H1 (cell line): ENCODE data around the gene SVIL. TPM values are rescaled to one million over a fixed set of nuclear protein-coding genes. Genes with fewer than 3 reads are reported as not detected.

Experiments
- CTCF ChIA-PET: fragments of 300-600 bp; sonication (Branson Sonifier 250); formaldehyde crosslinking; loops from one replicate; lab custom pipeline; 2021; ENCODE audit not compliant: partially characterized antibody; lab: Charles Lee
- POLR2A ChIA-PET: fragments of 300-600 bp; sonication (Branson Sonifier 250); formaldehyde crosslinking; loops from one replicate; lab custom pipeline; 2021; ENCODE audit warnings: inconsistent platforms; ENCODE audit not compliant: partially characterized antibody; lab: Charles Lee
- DNase-seq, 2 experiments: peaks; one replicate each; pipeline versions ENCODE4 v3.0.0 to v3.0.0-alpha.2; 2010 to 2022; ENCODE audit warnings: low spot score in 2 of 2, low read depth in 1 of 2, mixed read lengths in 1 of 2
- FAIRE-seq: peaks from 2 replicates; lab custom pipeline; 2011; peaks lifted over from hg19 to GRCh38; lab: Jason Lieb, UNC
- H2AFZ ChIP-seq: 2 replicates; pipeline ENCODE4 v1.8.1; 2012; ENCODE audit warnings: low read length, inconsistent platforms
- H2AK5ac ChIP-seq: 2 replicates; pipeline ENCODE4 v1.6.1; 2013; ENCODE audit warnings: low read depth, low read length
- H2BK120ac ChIP-seq: replicated peaks from 2 replicates; pipeline ENCODE3; 2013; ENCODE audit warnings: low read depth, low read length, inconsistent platforms
- H2BK12ac ChIP-seq: 2 replicates; pipeline ENCODE4 v1.6.1; 2013; ENCODE audit warnings: low read depth, low read length
- H2BK15ac ChIP-seq: 2 replicates; pipeline ENCODE4 v1.6.1; 2013; ENCODE audit warnings: low read length
- H2BK20ac ChIP-seq: 2 replicates; pipeline ENCODE4 v1.6.1; 2013; ENCODE audit warnings: low read length
- H2BK5ac ChIP-seq: 2 replicates; pipeline ENCODE4 v1.6.1; 2013; ENCODE audit warnings: low read depth, low read length
- H3K14ac ChIP-seq: 2 replicates; pipeline ENCODE4 v1.6.1; 2013; ENCODE audit warnings: inconsistent platforms; ENCODE audit not compliant: insufficient read length
- H3K18ac ChIP-seq: 2 replicates; pipeline ENCODE4 v1.6.1; 2013; ENCODE audit warnings: low read length; ENCODE audit errors: extremely low read depth
- H3K23ac ChIP-seq: 2 replicates; pipeline ENCODE4 v1.6.1; 2013; ENCODE audit warnings: inconsistent platforms; ENCODE audit not compliant: insufficient read length
- H3K23me2 ChIP-seq: 2 replicates; pipeline ENCODE4 v1.6.1; 2013; ENCODE audit warnings: low read depth, low read length
- H3K27ac ChIP-seq: 2 replicates; pipeline ENCODE4 v1.6.1; 2011; ENCODE audit warnings: low read depth, low read length, inconsistent platforms
- H3K27me3 ChIP-seq, 4 experiments: replicated peaks in 1 of 4; 1 replicate in 1 of 4; 2 replicates in 3 of 4; pipeline versions ENCODE4 v1.6.1 to v1.8.1; 2011 to 2013; ENCODE audit warnings: low read length in 3 of 4, mild to moderate bottlenecking in 3 of 4, inconsistent platforms in 2 of 4, mixed read lengths in 2 of 4, moderate library complexity in 1 of 4; ENCODE audit not compliant: control insufficient read depth in 3 of 4, insufficient read depth in 3 of 4; ENCODE audit errors: extremely low read depth in 1 of 4
- H3K36me3 ChIP-seq, 4 experiments: 2 replicates each; pipeline versions ENCODE4 v1.6.1 to v1.8.1; 2011 to 2013; ENCODE audit warnings: mild to moderate bottlenecking in 4 of 4, low read length in 3 of 4, moderate library complexity in 2 of 4, control low read depth in 1 of 4, inconsistent platforms in 1 of 4; ENCODE audit not compliant: insufficient read depth in 4 of 4, control insufficient read depth in 2 of 4
- H3K4ac ChIP-seq: replicated peaks from 2 replicates; pipeline ENCODE3; 2013; ENCODE audit warnings: low read length, low read depth, mixed read lengths, inconsistent platforms; ENCODE audit not compliant: insufficient read length
- H3K4me1 ChIP-seq, 4 experiments: replicated peaks in 1 of 4; 1 replicate in 1 of 4; 2 replicates in 3 of 4; pipeline versions ENCODE4 v1.6.1 to v1.8.1; 2011 to 2013; ENCODE audit warnings: low read length in 3 of 4, inconsistent platforms in 2 of 4, mixed read lengths in 1 of 4; ENCODE audit not compliant: insufficient read depth in 4 of 4, control insufficient read depth in 3 of 4
- H3K4me2 ChIP-seq, 2 experiments: 2 replicates each; pipeline versions ENCODE4 v1.6.1 to v1.8.1; 2011 to 2013; ENCODE audit warnings: low read depth in 2 of 2, low read length in 2 of 2, control low read depth in 1 of 2, inconsistent platforms in 1 of 2, mild to moderate bottlenecking in 1 of 2; ENCODE audit not compliant: insufficient read depth in 1 of 2
- H3K4me3 ChIP-seq, 4 experiments: fragments of 200-600, 300-600 bp in 1 of 4; sonication (generic), shearing (Covaris generic), sonication (Bioruptor Twin) in 1 of 4; 2 replicates each; pipeline versions ENCODE4 v1.5.1 to v1.8.1; 2011 to 2016; ENCODE audit warnings: low read length in 4 of 4, low read depth in 3 of 4, control low read depth in 2 of 4, inconsistent platforms in 2 of 4, mild to moderate bottlenecking in 2 of 4, mixed read lengths in 1 of 4, moderate library complexity in 1 of 4; ENCODE audit not compliant: insufficient read depth in 2 of 4; ENCODE audit errors: extremely low read depth in 1 of 4
- H3K56ac ChIP-seq: replicated peaks from 2 replicates; pipeline ENCODE3; 2013; ENCODE audit warnings: low read depth, mild to moderate bottlenecking, mixed read lengths, low read length, inconsistent platforms; ENCODE audit not compliant: insufficient read length
- H3K79me1 ChIP-seq: 2 replicates; pipeline ENCODE4 v1.6.1; 2013; ENCODE audit warnings: low read depth, low read length, control low read depth
- H3K79me2 ChIP-seq, 2 experiments: 2 replicates each; pipeline versions ENCODE4 v1.6.1 to v1.8.1; 2012 to 2013; ENCODE audit warnings: low read length in 2 of 2, mild to moderate bottlenecking in 2 of 2, inconsistent platforms in 1 of 2; ENCODE audit not compliant: insufficient read depth in 2 of 2, control insufficient read depth in 1 of 2
- H3K9ac ChIP-seq, 4 experiments: replicated peaks in 1 of 4; 1 replicate in 1 of 4; 2 replicates in 3 of 4; pipeline versions ENCODE4 v1.6.1 to v1.8.1; 2011 to 2013; ENCODE audit warnings: low read depth in 3 of 4, low read length in 3 of 4, control low read depth in 2 of 4, mild to moderate bottlenecking in 2 of 4, moderate library complexity in 2 of 4, inconsistent platforms in 1 of 4; ENCODE audit errors: extremely low read depth in 1 of 4
- H3K9me3 ChIP-seq, 2 experiments: 2 replicates each; pipeline versions ENCODE4 v1.6.1 to v1.8.1; 2012 to 2013; ENCODE audit warnings: mild to moderate bottlenecking in 2 of 2, moderate library complexity in 2 of 2, control low read depth in 1 of 2, inconsistent platforms in 1 of 2, low read depth in 1 of 2, low read length in 1 of 2, mixed read lengths in 1 of 2; ENCODE audit not compliant: insufficient read depth in 2 of 2
- H4K20me1 ChIP-seq, 2 experiments: replicated peaks in 1 of 2; 2 replicates each; pipeline versions ENCODE3 to v1.8.1; 2011 to 2013; ENCODE audit warnings: inconsistent platforms in 2 of 2, low read length in 2 of 2, mild to moderate bottlenecking in 1 of 2; ENCODE audit not compliant: insufficient read depth in 2 of 2, control insufficient read depth in 1 of 2
- H4K5ac ChIP-seq: 2 replicates; pipeline ENCODE4 v1.6.1; 2013; ENCODE audit warnings: low read length, low read depth, mixed read lengths, inconsistent platforms; ENCODE audit not compliant: insufficient read length
- H4K8ac ChIP-seq: 2 replicates; pipeline ENCODE4 v1.8.0; 2013; ENCODE audit warnings: mild to moderate bottlenecking, moderate library complexity, low read length, inconsistent platforms; ENCODE audit not compliant: insufficient read depth; ENCODE audit errors: extremely low read depth
- H4K91ac ChIP-seq: replicated peaks from 2 replicates; pipeline ENCODE3; 2013; ENCODE audit warnings: low read length, mixed read lengths, inconsistent platforms; ENCODE audit not compliant: insufficient read length
- BCL11A ChIP-seq, 2 experiments: IDR thresholded peaks; one replicate each; pipeline ENCODE4 v1.6.1; 2011; ENCODE audit warnings: low read depth in 2 of 2, low read length in 2 of 2, mild to moderate bottlenecking in 2 of 2
- CBX5 ChIP-seq: fragments of 300-800, 300-1000 bp; sonication (generic); IDR thresholded peaks from 2 replicates; pipeline ENCODE4 v1.7.1; 2016; ENCODE audit warnings: antibody characterized with exemption, low read length, low read depth
- CREB1 ChIP-seq: IDR thresholded peaks from 2 replicates; pipeline ENCODE4 v1.6.1; 2012; ENCODE audit warnings: inconsistent platforms
- EP300 ChIP-seq, 2 experiments: IDR thresholded peaks; 1 replicate in 1 of 2; 2 replicates in 1 of 2; pipeline ENCODE4 v1.6.1; 2011 to 2012; ENCODE audit warnings: low read depth in 2 of 2, low read length in 2 of 2, mild to moderate bottlenecking in 2 of 2, borderline replicate concordance in 1 of 2, inconsistent platforms in 1 of 2, moderate library complexity in 1 of 2
- FOSL1 ChIP-seq: IDR thresholded peaks from 2 replicates; pipeline ENCODE4 v1.6.1; 2011; ENCODE audit warnings: mild to moderate bottlenecking, low read depth, low read length, moderate library complexity; ENCODE audit not compliant: insufficient read depth
- HDAC6 ChIP-seq: IDR thresholded peaks from one replicate; pipeline ENCODE4 v1.7.1; 2012; ENCODE audit warnings: low read depth, mild to moderate bottlenecking, inconsistent platforms, low read length, moderate library complexity
- KDM4A ChIP-seq: IDR thresholded peaks from one replicate; pipeline ENCODE4 v1.7.1; 2012; ENCODE audit warnings: low read depth, mild to moderate bottlenecking, moderate library complexity, low read length, inconsistent platforms; ENCODE audit not compliant: severe bottlenecking
- KDM5A ChIP-seq: fragments of 200-600 bp; IDR thresholded peaks from 2 replicates; pipeline ENCODE4 v1.7.1; 2012; ENCODE audit warnings: mild to moderate bottlenecking, low read length, inconsistent platforms, mixed read lengths
- PHF8 ChIP-seq: fragments of 200-600 bp; sonication (generic); conservative IDR thresholded peaks from 2 replicates; pipeline ENCODE4 v1.7.1; 2012; ENCODE audit warnings: low read depth, mild to moderate bottlenecking, inconsistent platforms, low read length, moderate library complexity
- POU5F1 ChIP-seq: IDR thresholded peaks from 2 replicates; pipeline ENCODE4 v1.6.1; 2011; ENCODE audit warnings: low read depth, mild to moderate bottlenecking, low read length, moderate library complexity
- SRF ChIP-seq: IDR thresholded peaks from 2 replicates; pipeline ENCODE4 v1.6.1; 2011; ENCODE audit warnings: mild to moderate bottlenecking, low read depth, low read length, moderate library complexity
- TAF7 ChIP-seq: optimal IDR thresholded peaks from 2 replicates; pipeline ENCODE3; 2011; ENCODE audit warnings: low read depth, mild to moderate bottlenecking, inconsistent platforms, low read length, moderate library complexity, borderline replicate concordance
- TBP ChIP-seq: IDR thresholded peaks from 2 replicates; pipeline ENCODE4 v1.6.1; 2011; ENCODE audit warnings: low read depth, low read length, improper control_type of control experiment
- WGBS, 2 experiments: shearing (Covaris generic) in 1 of 2; methylation state at CpG; one replicate each; pipeline versions ENCODE4 v1.1.6 to v1.1.7; 2013 to 2015; ENCODE audit warnings: low lambda C conversion rate in 2 of 2, mixed read lengths in 2 of 2, inconsistent platforms in 1 of 2, low coverage in 1 of 2, missing lambda C conversion rate in 1 of 2; ENCODE audit not compliant: insufficient replicate concordance in 2 of 2, insufficient coverage in 1 of 2, insufficient read length in 1 of 2; ENCODE audit errors: extremely low coverage in 1 of 2, missing lambda C conversion rate in 1 of 2; 5-methylcytosine and 5-hydroxymethylcytosine counted together
- polyA plus RNA-seq, 7 experiments: library from polyadenylated mRNA; depleted of rRNA in 3 of 7; stranded (reverse) in 5 of 7; unstranded in 2 of 7; fragments of >200 nt in 5 of 7; fragments of 200-250 nt in 2 of 7; gene quantifications; 1 replicate in 5 of 7; 2 replicates in 1 of 7; 4 replicates in 1 of 7; pipeline versions ENCODE4 v1.2.1 to v1.2.3, GENCODE V29; 2011 to 2013; ENCODE audit warnings: missing spikeins in 2 of 7, mixed read lengths in 2 of 7
- total RNA-seq: library from RNA; stranded (reverse); fragmentation: NEBNext Ultra II Directional; extraction: Animal tissue kit (Norgen Biotek cat#: 25700); gene quantifications from 2 replicates; pipeline ENCODE4 v1.2.1, GENCODE V29; 2021
- TF ChIP-seq, protein P1 (sequence below): IDR thresholded peaks from 2 replicates; pipeline ENCODE4 v1.6.1; 2012; ENCODE audit warnings: inconsistent platforms

Gene SVIL
- total and polyA plus RNA-seq, 2 of the 8 experiments (the other 6 are each of a cell fraction or from before 2014, with no cell fraction given) = 4.7 to 15.4 TPM

- H4K5ac ChIP-seq = no peak overlapping the region
- H3K4ac ChIP-seq = no peak overlapping the region
- H3K4me3 ChIP-seq = no peak overlapping the region
- H2AK5ac ChIP-seq = no peak overlapping the region
- ChIA-PET POLR2A (no interaction called here), CTCF (interaction anchor here (0.6 kb wide), 1 partner anchor 43 kb away, joined by 4 read pairs; no protein-coding TSS in a partner anchor)
- H3K56ac ChIP-seq = no peak overlapping the region
- DNase-seq = no peak
- no peaks in the 10 kb centered on the region for H3K27me3 ChIP-seq
- no peak overlapping the region for H3K14ac ChIP-seq
- H3K4me2 ChIP-seq = no peak overlapping the region
- H3K36me3 ChIP-seq = peaks cover 0 to 6% (median 2%) of the 10 kb centered on the region in 4 experiments; a peak in 3 of 8 replicates
- H4K20me1 ChIP-seq = no peaks in the 10 kb centered on the region
- H4K91ac ChIP-seq = no peak overlapping the region
- no peak overlapping the region for H2BK12ac ChIP-seq
- H3K9me3 ChIP-seq = peaks cover 0 to 3% of the 10 kb centered on the region in 2 experiments; a peak in 1 of 4 replicates
- 61% methylated on average over 3 of the region's 3 CpGs; no CpG with 5 or more reads in 1 of the 2 experiments for WGBS, 2 experiments
- no peak overlapping the region for H4K8ac ChIP-seq
- no peak overlapping the region for H3K18ac ChIP-seq
- no peak overlapping the region for H2BK120ac ChIP-seq
- no peaks in the 10 kb centered on the region for H3K79me1 ChIP-seq
- no peaks in the 10 kb centered on the region; the same call in 1 of the 2 replicates for H3K23me2 ChIP-seq
- H3K27ac ChIP-seq = no peak overlapping the region
- no peak overlapping the region for H3K9ac ChIP-seq
- H3K4me1 ChIP-seq = peaks cover 0 to 2% (median 0%) of the 10 kb centered on the region in 4 experiments; a peak in 1 of 7 replicates
- H2BK20ac ChIP-seq = no peak overlapping the region
- no peak overlapping the region for H2AFZ ChIP-seq
- FAIRE-seq = no peak
- H2BK15ac ChIP-seq = no peak overlapping the region
- H2BK5ac ChIP-seq = no peak overlapping the region
- no peaks in the 10 kb centered on the region for H3K79me2 ChIP-seq
- no peak overlapping the region for H3K23ac ChIP-seq
- no peak for TF ChIP-seq TAF7
- TF ChIP-seq KDM4A = no peak
- no peak for TF ChIP-seq CBX5
- TF ChIP-seq, protein P1, sequence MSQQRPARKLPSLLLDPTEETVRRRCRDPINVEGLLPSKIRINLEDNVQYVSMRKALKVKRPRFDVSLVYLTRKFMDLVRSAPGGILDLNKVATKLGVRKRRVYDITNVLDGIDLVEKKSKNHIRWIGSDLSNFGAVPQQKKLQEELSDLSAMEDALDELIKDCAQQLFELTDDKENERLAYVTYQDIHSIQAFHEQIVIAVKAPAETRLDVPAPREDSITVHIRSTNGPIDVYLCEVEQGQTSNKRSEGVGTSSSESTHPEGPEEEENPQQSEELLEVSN = no peak
- no peak for TF ChIP-seq CREB1
- no peak for TF ChIP-seq POU5F1
- no peak for TF ChIP-seq FOSL1
- TF ChIP-seq SRF = no peak
- TF ChIP-seq BCL11A (IDR thresholded peaks at IDR 0.05; ENCODE audit: low read depth in 2 of 2, low read length in 2 of 2) = no peak
- no peak for TF ChIP-seq TBP
- no peak for TF ChIP-seq KDM5A
- no peak for TF ChIP-seq PHF8
- TF ChIP-seq HDAC6 = no peak
- TF ChIP-seq EP300 (IDR thresholded peaks at IDR 0.05; ENCODE audit: borderline replicate concordance in 1 of 2, low read depth in 2 of 2, low read length in 2 of 2) = no peak
These were observed 17.0 kb upstream of the SVIL start for GRCh38 chr10:29651767-29652166.
